WTC11 (cell line): ENCODE results near the gene SAC3D1. TPM values are rescaled to one million over a fixed set of nuclear protein-coding genes. Genes with fewer than 3 reads are reported as not detected.

Experiments used
- ATAC-seq: fragments of 200-7000 bp; cut with Tn5 transposase; 2 replicates; pipeline ENCODE4 v1.10.0; 2021; ENCODE audit warnings: mild to moderate bottlenecking, moderate library complexity
- Bru-seq: library from RNA; stranded (reverse); fragments of 400-500 nt; gene quantifications from one replicate; lab custom pipeline; 2021; lab: Mats Ljungman, UMichigan
- CTCF ChIA-PET: fragments of 300-600 bp; sonication (Branson Sonifier 250); formaldehyde crosslinking; loops from one replicate; lab custom pipeline; 2021; ENCODE audit warnings: antibody characterized with exemption; lab: Charles Lee
- POLR2A ChIA-PET: fragments of 350-600 bp; sonication (Branson Sonifier 250); formaldehyde crosslinking; loops from one replicate; lab custom pipeline; 2021; ENCODE audit warnings: antibody characterized with exemption; lab: Charles Lee
- DNase-seq: peaks from one replicate; pipeline ENCODE4 v3.0.0; 2021; ENCODE audit warnings: low spot score
- H3K27ac Mint-ChIP-seq: 2 replicates; pipeline ENCODE4 v1.8.0; 2021; ENCODE audit warnings: mixed read lengths
- H3K27me3 Mint-ChIP-seq: 2 replicates; pipeline ENCODE4 v1.8.0; 2021; ENCODE audit warnings: low read depth, mild to moderate bottlenecking, moderate library complexity, mixed read lengths
- H3K36me3 Mint-ChIP-seq: 2 replicates; pipeline ENCODE4 v1.8.0; 2021; ENCODE audit warnings: mixed read lengths
- H3K4me1 Mint-ChIP-seq: 2 replicates; pipeline ENCODE4 v1.8.0; 2022; ENCODE audit warnings: mixed read lengths
- H3K4me3 Mint-ChIP-seq: 2 replicates; pipeline ENCODE4 v1.8.0; 2021; ENCODE audit warnings: mild to moderate bottlenecking, moderate library complexity, mixed read lengths
- H3K9me3 Mint-ChIP-seq: 2 replicates; pipeline ENCODE4 v1.8.0; 2021; ENCODE audit warnings: mixed read lengths
- ARID4B ChIP-seq: sonication (generic); formaldehyde crosslinking; IDR thresholded peaks from 2 replicates; pipeline ENCODE4 v1.8.0; 2023; ENCODE audit warnings: missing genetic modification reagents, mild to moderate bottlenecking, borderline replicate concordance
- E2F1 ChIP-seq: sonication (generic); formaldehyde crosslinking; IDR thresholded peaks from 2 replicates; pipeline ENCODE4 v1.8.0; 2022; ENCODE audit warnings: mild to moderate bottlenecking, missing genetic modification reagents
- ETV6 ChIP-seq: sonication (generic); formaldehyde crosslinking; IDR thresholded peaks from 2 replicates; pipeline ENCODE4 v1.8.1; 2022; ENCODE audit warnings: mild to moderate bottlenecking, missing genetic modification reagents
- GABPB1 ChIP-seq: sonication (generic); formaldehyde crosslinking; IDR thresholded peaks from 2 replicates; pipeline ENCODE4 v1.8.1; 2023; ENCODE audit warnings: mild to moderate bottlenecking, missing genetic modification reagents
- NFYB ChIP-seq: sonication (generic); formaldehyde crosslinking; conservative IDR thresholded peaks from 2 replicates; pipeline ENCODE4 v1.8.0; 2022; ENCODE audit warnings: low read depth, missing genetic modification reagents
- NR1H2 ChIP-seq: sonication (generic); formaldehyde crosslinking; IDR thresholded peaks from 2 replicates; pipeline ENCODE4 v1.9.0; 2021; ENCODE audit warnings: mild to moderate bottlenecking, moderate library complexity, missing genetic modification reagents
- NR2C2 ChIP-seq: sonication (generic); formaldehyde crosslinking; IDR thresholded peaks from 2 replicates; pipeline ENCODE4 v1.8.0; 2022; ENCODE audit warnings: mild to moderate bottlenecking, missing genetic modification reagents
- RELA ChIP-seq: sonication (generic); formaldehyde crosslinking; IDR thresholded peaks from 2 replicates; pipeline ENCODE4 v1.8.1; 2022; ENCODE audit warnings: missing genetic modification reagents, mild to moderate bottlenecking, borderline replicate concordance
- SMAD3 ChIP-seq: sonication (generic); formaldehyde crosslinking; IDR thresholded peaks from 2 replicates; pipeline ENCODE4 v1.8.0; 2022; ENCODE audit warnings: missing genetic modification reagents, mild to moderate bottlenecking, borderline replicate concordance
- TCF7 ChIP-seq: sonication (generic); formaldehyde crosslinking; IDR thresholded peaks from 2 replicates; pipeline ENCODE4 v1.8.0; 2022; ENCODE audit warnings: mild to moderate bottlenecking, low read depth, missing genetic modification reagents, moderate library complexity
- USF1 ChIP-seq: sonication (generic); formaldehyde crosslinking; IDR thresholded peaks from 2 replicates; pipeline ENCODE4 v1.8.0; 2022; ENCODE audit warnings: mild to moderate bottlenecking, missing genetic modification reagents
- ZBTB21 ChIP-seq: sonication (generic); formaldehyde crosslinking; IDR thresholded peaks from 2 replicates; pipeline ENCODE4 v1.8.1; 2023; ENCODE audit warnings: mild to moderate bottlenecking, missing genetic modification reagents, borderline replicate concordance
- ZBTB43 ChIP-seq: sonication (generic); formaldehyde crosslinking; IDR thresholded peaks from 2 replicates; pipeline ENCODE4 v1.8.1; 2023; ENCODE audit warnings: mild to moderate bottlenecking, missing genetic modification reagents
- ZNF232 ChIP-seq: sonication (generic); formaldehyde crosslinking; IDR thresholded peaks from 2 replicates; pipeline ENCODE4 v1.8.0; 2022; ENCODE audit warnings: mild to moderate bottlenecking, missing genetic modification reagents
- ZNF416 ChIP-seq: fragments of 250-450 bp; sonication (Bioruptor Pico); IDR thresholded peaks from 2 replicates; pipeline ENCODE4 v1.9.0; 2021; ENCODE audit warnings: mild to moderate bottlenecking, inconsistent platforms
- ZNF671 ChIP-seq: fragments of 250-450 bp; sonication (Bioruptor Pico); IDR thresholded peaks from 2 replicates; pipeline ENCODE4 v1.8.0; 2021; ENCODE audit warnings: mild to moderate bottlenecking
- long read RNA-seq, 3 experiments: library from RNA in 1 of 3; library from capped mRNA in 1 of 3; library from polyadenylated mRNA in 1 of 3; unstranded in 2 of 3; stranded (forward) in 1 of 3; transcript quantifications; one replicate each; pipeline ENCODE4 v2.0.0, GENCODE V29; 2021
- total RNA-seq: library from RNA; stranded (reverse); gene quantifications from 3 replicates; pipeline ENCODE4 v1.2.3, GENCODE V29; 2021
- TF ChIP-seq, protein P1 (sequence below): sonication (generic); formaldehyde crosslinking; IDR thresholded peaks from 2 replicates; pipeline ENCODE4 v1.8.0; 2022; ENCODE audit warnings: missing genetic modification reagents
- TF ChIP-seq, protein P2 (sequence below): fragments of 200-600 bp; IDR thresholded peaks from 2 replicates; pipeline ENCODE4 v1.8.0; 2022; ENCODE audit warnings: antibody characterized with exemption
- TF ChIP-seq, protein P3 (sequence below): sonication (generic); formaldehyde crosslinking; IDR thresholded peaks from 2 replicates; pipeline ENCODE4 v1.8.0; 2022; ENCODE audit warnings: mild to moderate bottlenecking, missing genetic modification reagents
- TF ChIP-seq, protein P4 (sequence below): fragments of 250-450 bp; sonication (Bioruptor Pico); IDR thresholded peaks from 2 replicates; pipeline ENCODE4 v1.9.0; 2021; ENCODE audit warnings: moderate library complexity, mild to moderate bottlenecking, inconsistent platforms, borderline replicate concordance

SAC3D1 gene
- total RNA-seq (22.2 to 26.2 TPM (median 22.8 TPM) in 3 replicates), Bru-seq, nascent RNA (percentile 80 among the genes with signal in this experiment)
- long read RNA-seq, experiment 1, transcript SAC3D1-201 (2 exons, 1,566 nt) = major isoform, 63 of 72 reads
- long read RNA-seq, experiment 1, partial matches to known transcripts = 0 of 72 reads
- long read RNA-seq, experiment 1, other reads (novel, unspliced or antisense) = 5 of 72 reads
- long read RNA-seq, experiment 2, transcript SAC3D1-201 (2 exons, 1,566 nt) = major isoform, 31 of 41 reads
- long read RNA-seq, experiment 2, partial matches to known transcripts = 6 of 41 reads
- long read RNA-seq, experiment 2, other reads (novel, unspliced or antisense) = 2 of 41 reads
- long read RNA-seq, experiment 3, partial matches to known transcripts = 0 of 1 reads
- long read RNA-seq, experiment 3, other reads (novel, unspliced or antisense) = 0 of 1 reads

DNA sequence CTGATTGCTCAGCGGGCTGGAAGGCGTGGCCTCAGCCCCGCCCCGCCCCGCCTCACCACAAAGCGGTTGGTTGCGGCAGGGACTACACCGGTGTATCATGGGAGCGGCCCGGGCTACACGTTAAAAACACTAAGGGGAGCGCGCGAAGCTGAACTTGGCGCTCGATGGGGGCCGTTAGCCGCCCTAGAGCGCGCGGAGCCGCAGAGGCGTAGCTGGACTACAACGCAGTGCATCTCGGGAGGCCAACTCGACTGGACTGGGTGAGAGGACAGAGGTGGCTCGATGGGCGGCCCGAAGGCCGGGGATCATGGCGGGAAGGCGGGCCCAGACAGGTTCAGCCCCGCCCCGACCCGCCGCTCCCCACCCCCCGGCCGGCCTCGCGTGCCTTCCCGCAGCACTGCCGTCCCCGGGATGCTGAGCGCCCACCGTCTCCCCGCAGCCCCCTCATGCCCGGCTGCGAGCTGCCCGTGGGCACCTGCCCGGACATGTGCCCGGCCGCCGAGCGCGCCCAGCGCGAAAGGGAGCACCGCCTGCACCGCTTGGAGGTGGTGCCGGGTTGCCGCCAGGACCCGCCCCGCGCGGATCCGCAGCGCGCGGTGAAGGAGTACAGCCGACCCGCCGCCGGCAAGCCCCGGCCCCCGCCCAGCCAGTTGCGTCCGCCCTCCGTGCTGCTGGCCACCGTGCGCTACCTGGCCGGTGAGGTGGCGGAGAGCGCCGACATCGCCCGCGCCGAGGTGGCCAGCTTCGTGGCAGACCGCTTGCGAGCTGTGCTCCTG lies at the start of gene SAC3D1:
Gene SAC3D1, plus strand, starts transcription at position 364 of the 776 bp plus-strand sequence. Its CDS starts 83 bp downstream, at position 447.
- H3K27me3 Mint-ChIP-seq = no peaks in the 10 kb centered on the region
- peak; percentile 90 for ATAC-seq
- H3K27ac Mint-ChIP-seq = peak within 1 kb of the TSS; percentile 96
- ChIA-PET CTCF (interaction anchor here (0.6 to 3.4 kb wide), 8 partner anchors 13 to 177 kb away, joined by 3 to 17 read pairs (median 5); partner anchors contain the start of genes ARL2, SNX15 and TM7SF2), POLR2A (interaction anchor here (0.6 to 0.9 kb wide), 3 partner anchors 25 to 82 kb away, joined by 3 to 4 read pairs (median 3); partner anchors contain the start of gene MRPL49)
- peaks cover 5% of the 10 kb centered on the region for H3K36me3 Mint-ChIP-seq
- peaks cover 9% of the 10 kb centered on the region for H3K4me1 Mint-ChIP-seq
- H3K4me3 Mint-ChIP-seq = peak within 1 kb of the TSS; percentile 90
- H3K9me3 Mint-ChIP-seq = no peaks in the 10 kb centered on the region
- peak; percentile 92 for DNase-seq
- TF ChIP-seq NR1H2 = no peak
- no peak for TF ChIP-seq GABPB1 (CRISPR knock-in tag)
- no peak for TF ChIP-seq USF1 (CRISPR knock-in tag)
- peak; percentile 92; the same call in 1 of the 2 replicates for TF ChIP-seq RELA (CRISPR knock-in tag)
- TF ChIP-seq NFYB = peak; percentile 17; the same call in 1 of the 2 replicates
- TF ChIP-seq, protein P1, sequence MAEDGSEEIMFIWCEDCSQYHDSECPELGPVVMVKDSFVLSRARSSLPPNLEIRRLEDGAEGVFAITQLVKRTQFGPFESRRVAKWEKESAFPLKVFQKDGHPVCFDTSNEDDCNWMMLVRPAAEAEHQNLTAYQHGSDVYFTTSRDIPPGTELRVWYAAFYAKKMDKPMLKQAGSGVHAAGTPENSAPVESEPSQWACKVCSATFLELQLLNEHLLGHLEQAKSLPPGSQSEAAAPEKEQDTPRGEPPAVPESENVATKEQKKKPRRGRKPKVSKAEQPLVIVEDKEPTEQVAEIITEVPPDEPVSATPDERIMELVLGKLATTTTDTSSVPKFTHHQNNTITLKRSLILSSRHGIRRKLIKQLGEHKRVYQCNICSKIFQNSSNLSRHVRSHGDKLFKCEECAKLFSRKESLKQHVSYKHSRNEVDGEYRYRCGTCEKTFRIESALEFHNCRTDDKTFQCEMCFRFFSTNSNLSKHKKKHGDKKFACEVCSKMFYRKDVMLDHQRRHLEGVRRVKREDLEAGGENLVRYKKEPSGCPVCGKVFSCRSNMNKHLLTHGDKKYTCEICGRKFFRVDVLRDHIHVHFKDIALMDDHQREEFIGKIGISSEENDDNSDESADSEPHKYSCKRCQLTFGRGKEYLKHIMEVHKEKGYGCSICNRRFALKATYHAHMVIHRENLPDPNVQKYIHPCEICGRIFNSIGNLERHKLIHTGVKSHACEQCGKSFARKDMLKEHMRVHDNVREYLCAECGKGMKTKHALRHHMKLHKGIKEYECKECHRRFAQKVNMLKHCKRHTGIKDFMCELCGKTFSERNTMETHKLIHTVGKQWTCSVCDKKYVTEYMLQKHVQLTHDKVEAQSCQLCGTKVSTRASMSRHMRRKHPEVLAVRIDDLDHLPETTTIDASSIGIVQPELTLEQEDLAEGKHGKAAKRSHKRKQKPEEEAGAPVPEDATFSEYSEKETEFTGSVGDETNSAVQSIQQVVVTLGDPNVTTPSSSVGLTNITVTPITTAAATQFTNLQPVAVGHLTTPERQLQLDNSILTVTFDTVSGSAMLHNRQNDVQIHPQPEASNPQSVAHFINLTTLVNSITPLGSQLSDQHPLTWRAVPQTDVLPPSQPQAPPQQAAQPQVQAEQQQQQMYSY (CRISPR knock-in tag) = 0 out of 2 replicates have a peak, but pooled peaks have one; percentile 20
- 0 out of 2 replicates have a peak, but pooled peaks have one; percentile 58 for TF ChIP-seq ARID4B
- TF ChIP-seq, protein P2, sequence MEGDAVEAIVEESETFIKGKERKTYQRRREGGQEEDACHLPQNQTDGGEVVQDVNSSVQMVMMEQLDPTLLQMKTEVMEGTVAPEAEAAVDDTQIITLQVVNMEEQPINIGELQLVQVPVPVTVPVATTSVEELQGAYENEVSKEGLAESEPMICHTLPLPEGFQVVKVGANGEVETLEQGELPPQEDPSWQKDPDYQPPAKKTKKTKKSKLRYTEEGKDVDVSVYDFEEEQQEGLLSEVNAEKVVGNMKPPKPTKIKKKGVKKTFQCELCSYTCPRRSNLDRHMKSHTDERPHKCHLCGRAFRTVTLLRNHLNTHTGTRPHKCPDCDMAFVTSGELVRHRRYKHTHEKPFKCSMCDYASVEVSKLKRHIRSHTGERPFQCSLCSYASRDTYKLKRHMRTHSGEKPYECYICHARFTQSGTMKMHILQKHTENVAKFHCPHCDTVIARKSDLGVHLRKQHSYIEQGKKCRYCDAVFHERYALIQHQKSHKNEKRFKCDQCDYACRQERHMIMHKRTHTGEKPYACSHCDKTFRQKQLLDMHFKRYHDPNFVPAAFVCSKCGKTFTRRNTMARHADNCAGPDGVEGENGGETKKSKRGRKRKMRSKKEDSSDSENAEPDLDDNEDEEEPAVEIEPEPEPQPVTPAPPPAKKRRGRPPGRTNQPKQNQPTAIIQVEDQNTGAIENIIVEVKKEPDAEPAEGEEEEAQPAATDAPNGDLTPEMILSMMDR = no peak
- TF ChIP-seq ZNF416 = no peak
- no peak for TF ChIP-seq SMAD3 (CRISPR knock-in tag)
- TF ChIP-seq, protein P3, sequence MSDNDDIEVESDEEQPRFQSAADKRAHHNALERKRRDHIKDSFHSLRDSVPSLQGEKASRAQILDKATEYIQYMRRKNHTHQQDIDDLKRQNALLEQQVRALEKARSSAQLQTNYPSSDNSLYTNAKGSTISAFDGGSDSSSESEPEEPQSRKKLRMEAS (CRISPR knock-in tag) = peak; percentile 75; the same call in 1 of the 2 replicates
- TF ChIP-seq ZBTB43 (CRISPR knock-in tag) = no peak
- TF ChIP-seq ZNF671 (CRISPR knock-in tag) = no peak
- TF ChIP-seq NR2C2 (CRISPR knock-in tag) = no peak
- peak; percentile 66 for TF ChIP-seq ETV6 (CRISPR knock-in tag)
- TF ChIP-seq E2F1 (CRISPR knock-in tag) = 0 out of 2 replicates have a peak, but pooled peaks have one; percentile 55
- TF ChIP-seq, protein P4, sequence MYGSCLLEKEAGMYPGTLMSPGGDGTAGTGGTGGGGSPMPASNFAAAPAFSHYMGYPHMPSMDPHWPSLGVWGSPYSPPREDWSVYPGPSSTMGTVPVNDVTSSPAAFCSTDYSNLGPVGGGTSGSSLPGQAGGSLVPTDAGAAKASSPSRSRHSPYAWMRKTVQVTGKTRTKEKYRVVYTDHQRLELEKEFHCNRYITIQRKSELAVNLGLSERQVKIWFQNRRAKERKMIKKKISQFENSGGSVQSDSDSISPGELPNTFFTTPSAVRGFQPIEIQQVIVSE (CRISPR knock-in tag) = no peak
- no peak for TF ChIP-seq ZNF232 (CRISPR knock-in tag)
- no peak for TF ChIP-seq ZBTB21
- TF ChIP-seq TCF7 = no peak; the same call in 1 of the 2 replicates
